Measurements from ENCODE around the gene CASP5. TPM values are rescaled to one million over a fixed set of nuclear protein-coding genes. Genes with fewer than 3 reads are reported as not detected.
"Not testable (repeated sequence)": the region's sequence is repeated elsewhere in the genome, so short reads cannot be mapped to it uniquely, and the experiment has no call there.

The CASP5 gene
- total RNA-seq, 1 donor from 2014 or later: 5.8 TPM

DNA sequence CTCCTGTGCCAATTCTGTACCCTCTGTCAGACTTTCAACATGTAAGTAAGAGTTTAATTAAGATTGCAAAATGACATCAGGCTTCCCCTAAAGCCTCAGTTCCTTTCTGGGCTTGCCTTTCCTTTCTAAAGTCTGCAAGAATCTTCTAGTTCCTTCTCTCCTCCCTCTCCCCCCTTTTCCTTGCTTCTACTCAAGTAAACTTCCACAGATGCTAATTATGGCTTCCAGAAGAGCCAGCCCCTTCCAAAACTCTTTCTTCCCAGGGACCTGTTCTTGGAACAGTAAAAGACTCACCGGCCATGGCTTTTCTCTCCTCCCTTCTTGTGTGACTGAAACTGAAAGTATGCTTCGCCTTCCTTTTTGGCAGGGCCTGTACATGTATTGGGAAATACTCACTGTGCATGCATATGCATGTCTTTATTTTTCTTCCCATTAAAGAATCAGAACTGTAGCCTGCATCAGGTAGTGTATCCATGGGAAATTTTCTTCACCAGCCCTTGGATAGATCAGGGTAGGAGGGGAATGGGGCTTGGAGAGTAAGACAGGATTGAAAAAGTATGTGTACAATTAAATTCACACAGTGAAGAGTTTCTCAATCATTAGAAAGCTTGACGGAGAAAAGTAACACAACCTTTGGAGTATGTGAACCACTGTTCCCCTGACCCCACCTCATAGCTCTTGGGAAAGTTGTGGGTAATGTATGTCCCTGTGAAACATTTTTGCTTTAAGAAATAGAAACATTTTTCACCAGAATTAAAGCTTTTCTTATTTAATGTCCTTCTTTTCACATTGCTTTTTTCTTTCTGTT is 12.0 kb upstream of the CASP5 start, which contains the start of gene CASP1:
Gene CASP1, minus strand, starts transcription at position 332 of the 808 bp plus-strand sequence. Its CDS starts 31 bp downstream, at position 301.
- Histone ChIP-seq H3K4me1 (peaks cover 31% of the 10 kb centered on the region), H3K9me3 (no peaks in the 10 kb centered on the region), H3K27me3 (ENCODE audit: low read depth) (no peaks in the 10 kb centered on the region), H3K27ac (peak within 1 kb of the TSS; percentile 86), H3K36me3 (peaks cover 15% of the 10 kb centered on the region), H3K4me3 (peak within 1 kb of the TSS; percentile 61)
- DNase-seq (no peak), ATAC-seq (peak; percentile 89 to 95)
- intact Hi-C loops (cut with DNase I): no loop called here
- TF ChIP-seq, protein P1, sequence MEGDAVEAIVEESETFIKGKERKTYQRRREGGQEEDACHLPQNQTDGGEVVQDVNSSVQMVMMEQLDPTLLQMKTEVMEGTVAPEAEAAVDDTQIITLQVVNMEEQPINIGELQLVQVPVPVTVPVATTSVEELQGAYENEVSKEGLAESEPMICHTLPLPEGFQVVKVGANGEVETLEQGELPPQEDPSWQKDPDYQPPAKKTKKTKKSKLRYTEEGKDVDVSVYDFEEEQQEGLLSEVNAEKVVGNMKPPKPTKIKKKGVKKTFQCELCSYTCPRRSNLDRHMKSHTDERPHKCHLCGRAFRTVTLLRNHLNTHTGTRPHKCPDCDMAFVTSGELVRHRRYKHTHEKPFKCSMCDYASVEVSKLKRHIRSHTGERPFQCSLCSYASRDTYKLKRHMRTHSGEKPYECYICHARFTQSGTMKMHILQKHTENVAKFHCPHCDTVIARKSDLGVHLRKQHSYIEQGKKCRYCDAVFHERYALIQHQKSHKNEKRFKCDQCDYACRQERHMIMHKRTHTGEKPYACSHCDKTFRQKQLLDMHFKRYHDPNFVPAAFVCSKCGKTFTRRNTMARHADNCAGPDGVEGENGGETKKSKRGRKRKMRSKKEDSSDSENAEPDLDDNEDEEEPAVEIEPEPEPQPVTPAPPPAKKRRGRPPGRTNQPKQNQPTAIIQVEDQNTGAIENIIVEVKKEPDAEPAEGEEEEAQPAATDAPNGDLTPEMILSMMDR (IDR thresholded peaks at IDR 0.05): no peak

DNA sequence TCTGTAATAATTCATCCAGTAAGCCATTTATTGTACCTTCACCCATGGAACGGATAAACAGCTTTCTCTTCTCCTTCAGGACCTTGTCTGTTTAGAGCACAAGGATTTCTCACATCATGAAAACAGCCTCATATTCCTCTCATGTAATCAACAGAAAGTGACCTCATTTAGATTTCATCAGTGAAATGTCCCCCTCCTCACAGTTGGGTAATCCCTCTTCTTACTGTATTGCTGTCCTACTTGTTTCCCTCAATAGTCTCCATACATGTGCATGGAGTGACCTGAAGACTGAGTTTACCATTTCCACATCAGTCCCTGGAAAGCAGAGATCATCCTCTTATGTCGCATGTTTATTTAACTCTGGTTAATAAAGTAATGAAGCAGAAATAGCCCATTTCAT is 11.4 kb upstream of the CASP5 start:
- intact Hi-C loops (cut with DNase I); DNase-seq; H3K27me3 ChIP-seq (ENCODE audit: low read depth); H3K9me3 ChIP-seq: not testable (repeated sequence)
- peaks cover 31% of the 10 kb centered on the region for H3K4me1 ChIP-seq
- peaks cover 21% of the 10 kb centered on the region for H3K36me3 ChIP-seq
- H3K27ac ChIP-seq: peak overlapping the region; percentile 86
- ATAC-seq: peak; percentile 39 to 44
- H3K4me3 ChIP-seq: peak overlapping the region; percentile 61

DNA sequence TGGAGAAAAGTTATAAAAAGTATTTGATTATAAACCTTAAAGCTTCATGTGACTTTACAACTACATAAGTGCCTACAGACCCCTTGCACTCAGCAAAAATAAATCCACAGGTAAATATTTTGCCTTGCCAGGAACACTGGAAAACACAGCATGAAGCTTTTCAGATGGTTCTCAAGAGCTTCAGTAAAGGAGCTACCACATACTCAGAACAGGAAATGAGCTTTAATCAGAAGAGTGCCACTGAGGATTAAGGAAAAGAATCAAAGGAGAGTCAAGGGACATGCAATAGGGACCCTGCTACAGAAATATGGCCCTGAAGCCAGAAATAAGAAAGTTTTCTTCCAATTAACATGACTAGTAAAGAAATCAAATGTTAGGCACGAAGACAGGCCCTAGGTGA is 10.8 kb upstream of the CASP5 start:
- Histone ChIP-seq H3K4me1 (peaks cover 31% of the 10 kb centered on the region), H3K36me3 (peaks cover 27% of the 10 kb centered on the region), H3K27ac (peak overlapping the region; percentile 86), H3K27me3 (ENCODE audit: low read depth) (no peaks in the 10 kb centered on the region), H3K4me3 (peak overlapping the region; percentile 61), H3K9me3 (no peaks in the 10 kb centered on the region)
- DNase-seq (no peak), ATAC-seq (peak in 1 of 2 donors; percentile 30)
- TF ChIP-seq, protein P1 (IDR thresholded peaks at IDR 0.05): no peak
- intact Hi-C loops (cut with DNase I): no loop called here

DNA sequence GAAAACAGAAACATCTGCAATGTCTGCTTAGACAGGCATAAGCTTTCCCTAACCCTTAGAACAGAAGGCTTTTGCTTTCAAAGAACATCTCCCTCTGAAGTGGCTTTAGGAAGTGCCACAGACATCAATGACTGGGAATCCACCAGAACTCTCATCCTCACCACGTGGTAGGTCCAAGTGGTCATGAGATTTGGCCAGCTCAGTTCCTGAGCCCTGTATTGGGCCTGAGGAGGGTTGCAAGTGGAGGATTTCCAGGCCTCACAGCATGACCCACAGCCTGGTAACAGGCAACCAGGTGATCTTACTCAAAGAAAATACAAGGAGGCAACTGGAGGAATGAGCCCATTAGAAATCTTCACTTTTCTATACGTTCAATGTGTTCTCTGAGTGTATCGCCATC is 10.4 kb upstream of the CASP5 start:
- TF ChIP-seq, protein P1 (IDR thresholded peaks at IDR 0.05): no peak
- intact Hi-C loops (cut with DNase I): no loop called here
- H3K27ac ChIP-seq: peak overlapping the region; percentile 86
- no peaks in the 10 kb centered on the region for H3K27me3 ChIP-seq (ENCODE audit: low read depth)
- peak overlapping the region; percentile 61 for H3K4me3 ChIP-seq
- no peak for DNase-seq
- peak; percentile 38 to 41 for ATAC-seq
- H3K9me3 ChIP-seq: no peaks in the 10 kb centered on the region
- H3K4me1 ChIP-seq: peaks cover 31% of the 10 kb centered on the region
- H3K36me3 ChIP-seq: peaks cover 31% of the 10 kb centered on the region

DNA sequence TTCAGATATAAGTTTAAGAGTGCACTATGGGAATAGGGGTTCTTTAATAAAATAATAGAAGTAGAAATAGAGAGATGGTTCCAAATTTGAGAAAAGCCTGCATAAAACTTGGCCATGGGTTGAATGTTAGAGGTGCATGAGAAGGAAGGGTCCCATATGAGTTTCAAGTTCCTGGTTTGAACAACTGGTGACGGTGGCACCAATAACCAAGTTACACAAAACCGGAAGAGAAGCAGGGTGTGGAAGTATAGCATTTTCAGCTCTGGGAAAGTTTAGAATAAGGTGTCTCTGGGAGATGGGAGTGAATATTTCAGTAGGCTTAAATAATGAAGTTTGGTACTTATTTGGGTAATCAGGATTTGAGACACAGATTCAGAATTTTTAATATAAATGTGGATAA is 9.5 kb upstream of the CASP5 start:
- H3K4me3 ChIP-seq: peak overlapping the region; percentile 61
- DNase-seq (no peak), ATAC-seq (no peak)
- no peaks in the 10 kb centered on the region for H3K9me3 ChIP-seq
- H3K36me3 ChIP-seq: peaks cover 40% of the 10 kb centered on the region
- H3K27me3 ChIP-seq (ENCODE audit: low read depth): no peaks in the 10 kb centered on the region
- intact Hi-C loops (cut with DNase I): no loop called here
- H3K4me1 ChIP-seq: peaks cover 31% of the 10 kb centered on the region
- TF ChIP-seq, protein P1 (IDR thresholded peaks at IDR 0.05): no peak
- H3K27ac ChIP-seq: no peak overlapping the region

DNA sequence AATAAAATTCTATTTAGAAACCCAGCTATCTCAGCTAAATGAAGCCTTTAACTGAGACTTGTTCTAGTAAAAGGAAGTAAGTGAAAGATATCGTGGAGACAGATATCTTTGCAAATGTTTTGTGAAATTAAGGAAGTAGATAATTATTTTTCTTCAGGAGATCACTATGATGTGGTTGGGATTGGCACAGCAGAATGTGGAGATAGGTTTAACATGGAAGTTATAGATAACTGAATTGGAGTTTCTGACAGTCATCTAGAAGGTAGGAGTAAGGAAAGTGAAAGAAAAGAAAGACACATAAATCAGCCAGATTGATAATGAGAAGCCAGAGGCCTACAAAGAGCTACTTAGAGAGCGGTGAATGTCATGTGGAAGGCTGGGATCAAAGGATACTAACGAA is 4.7 kb upstream of the CASP5 start:
- no peak for ATAC-seq

More for the DNA sequence above, 4.7 kb upstream of the CASP5 start:
- Histone ChIP-seq H3K4me3 (no peak overlapping the region), H3K36me3 (peaks cover 61% of the 10 kb centered on the region), H3K27ac (no peak overlapping the region), H3K9me3 (no peaks in the 10 kb centered on the region), H3K27me3 (ENCODE audit: low read depth) (no peaks in the 10 kb centered on the region), H3K4me1 (peaks cover 5% of the 10 kb centered on the region)
- TF ChIP-seq, protein P1 (IDR thresholded peaks at IDR 0.05): no peak
- intact Hi-C loops (cut with DNase I): no loop called here
- no peak for DNase-seq

Measured in lower lobe of right lung (tissue), 2 donors.